MM.1S (cell line): ENCODE data around the gene RALA.

Experiments used
- DNase-seq: peaks from one replicate; pipeline ENCODE4 v3.0.0-alpha.2; 2015
- H2AFZ ChIP-seq: fragments of 300-600 bp; sonication (generic); 2 replicates; pipeline ENCODE4 v1.6.0; 2016; ENCODE audit warnings: antibody characterized with exemption, low read length
- H3F3A ChIP-seq: fragments of 300-600 bp; sonication (generic); 2 replicates; pipeline ENCODE4 v1.6.1; 2016; ENCODE audit warnings: mild to moderate bottlenecking, antibody characterized with exemption, low read length, moderate library complexity, mixed read lengths; ENCODE audit not compliant: insufficient read depth
- H3K27ac ChIP-seq: fragments of 300-600 bp; sonication (generic); 2 replicates; pipeline ENCODE4 v1.5.1; 2016; ENCODE audit warnings: mild to moderate bottlenecking, low read length
- H3K27me3 ChIP-seq: fragments of 300-600 bp; sonication (generic); replicated peaks from 2 replicates; pipeline ENCODE4 v1.6.0; 2016; ENCODE audit warnings: low read length; ENCODE audit not compliant: insufficient read depth
- H3K36me3 ChIP-seq: fragments of 300-600 bp; sonication (generic); replicated peaks from 2 replicates; pipeline ENCODE4 v1.6.1; 2016; ENCODE audit warnings: mild to moderate bottlenecking, low read length, mixed read lengths; ENCODE audit not compliant: insufficient read depth
- H3K4me1 ChIP-seq: fragments of 300-600 bp; sonication (generic); 2 replicates; pipeline ENCODE4 v1.6.1; 2016; ENCODE audit warnings: low read length, mixed read lengths
- H3K4me2 ChIP-seq: fragments of 300-600 bp; sonication (generic); 2 replicates; pipeline ENCODE4 v1.6.0; 2016; ENCODE audit warnings: low read depth, low read length
- H3K4me3 ChIP-seq: fragments of 300-600 bp; sonication (generic); 2 replicates; pipeline ENCODE4 v1.5.1; 2016; ENCODE audit warnings: low read length, mixed read lengths
- H3K79me2 ChIP-seq: fragments of 300-600 bp; sonication (generic); 2 replicates; pipeline ENCODE4 v1.6.1; 2016; ENCODE audit warnings: mixed run types, low read length, mixed read lengths
- H3K9ac ChIP-seq: fragments of 300-600 bp; sonication (generic); 2 replicates; pipeline ENCODE4 v1.6.1; 2016; ENCODE audit warnings: low read length, mixed read lengths
- H3K9me2 ChIP-seq: fragments of 300-600 bp; sonication (generic); replicated peaks from 2 replicates; pipeline ENCODE4 v1.6.1; 2016; ENCODE audit warnings: mild to moderate bottlenecking, low read length, mixed read lengths; ENCODE audit not compliant: insufficient read depth
- H3K9me3 ChIP-seq: fragments of 300-600 bp; sonication (generic); replicated peaks from 2 replicates; pipeline ENCODE4 v1.6.1; 2016; ENCODE audit warnings: mild to moderate bottlenecking, low read length, mixed read lengths; ENCODE audit not compliant: insufficient read depth
- H4K20me1 ChIP-seq: fragments of 300-600 bp; sonication (generic); 2 replicates; pipeline ENCODE4 v1.6.1; 2016; ENCODE audit warnings: mild to moderate bottlenecking, low read length, moderate library complexity, mixed read lengths; ENCODE audit not compliant: insufficient read depth
- CTCF ChIP-seq: fragments of 300-600 bp; sonication (generic); IDR thresholded peaks from 2 replicates; pipeline ENCODE4 v1.5.1; 2016; ENCODE audit warnings: antibody characterized with exemption, low read length, mixed read lengths
- EZH2 ChIP-seq: fragments of 300-600 bp; sonication (generic); optimal IDR thresholded peaks from 2 replicates; pipeline ENCODE3; 2017; ENCODE audit warnings: low read depth, mild to moderate bottlenecking, antibody characterized with exemption, low read length, mixed read lengths
- EZH2phosphoT487 ChIP-seq: fragments of 300-600 bp; sonication (generic); IDR thresholded peaks from 2 replicates; pipeline ENCODE4 v1.6.1; 2018; ENCODE audit warnings: antibody characterized with exemption, low read length

RALA gene

GRCh38 chr7:39651265-39651664 lies 27.9 kb downstream of the RALA start:
- no peak overlapping the region for H3K4me3 ChIP-seq
- no peaks in the 10 kb centered on the region for H3K9me3 ChIP-seq
- no peak overlapping the region for H3K27ac ChIP-seq
- peaks cover 6% of the 10 kb centered on the region for H3F3A ChIP-seq
- H3K36me3 ChIP-seq, result no peaks in the 10 kb centered on the region
- H3K4me1 ChIP-seq, result peaks cover 24% of the 10 kb centered on the region
- H3K4me2 ChIP-seq, result no peak overlapping the region
- no peak for DNase-seq
- H3K9ac ChIP-seq, result no peak overlapping the region
- H2AFZ ChIP-seq, result no peak overlapping the region
- no peaks in the 10 kb centered on the region for H4K20me1 ChIP-seq
- H3K27me3 ChIP-seq, result no peaks in the 10 kb centered on the region
- peaks cover 71% of the 10 kb centered on the region for H3K79me2 ChIP-seq
- no peaks in the 10 kb centered on the region for H3K9me2 ChIP-seq
- TF ChIP-seq EZH2phosphoT487, result no peak
- TF ChIP-seq EZH2, result no peak
- no peak for TF ChIP-seq CTCF

GRCh38 chr7:39656415-39656814 lies 33.0 kb downstream of the RALA start:
- no peaks in the 10 kb centered on the region for H4K20me1 ChIP-seq
- H3K27ac ChIP-seq, result peak overlapping the region; percentile 80
- H3K4me3 ChIP-seq, result no peak overlapping the region
- peaks cover 40% of the 10 kb centered on the region for H3K4me1 ChIP-seq
- no peaks in the 10 kb centered on the region for H3K9me3 ChIP-seq
- TF ChIP-seq CTCF (no peak), EZH2 (no peak), EZH2phosphoT487 (no peak)
- H2AFZ ChIP-seq, result no peak overlapping the region
- H3K79me2 ChIP-seq, result peaks cover 58% of the 10 kb centered on the region
- H3K36me3 ChIP-seq, result no peaks in the 10 kb centered on the region
- DNase-seq, result peak; percentile 75
- peaks cover 9% of the 10 kb centered on the region for H3F3A ChIP-seq
- no peaks in the 10 kb centered on the region for H3K27me3 ChIP-seq
- peak overlapping the region; percentile 34; the same call in 1 of the 2 replicates for H3K4me2 ChIP-seq
- peak overlapping the region; percentile 22; the same call in 1 of the 2 replicates for H3K9ac ChIP-seq
- no peaks in the 10 kb centered on the region for H3K9me2 ChIP-seq

GRCh38 chr7:39659356-39660013 lies 36.1 kb downstream of the RALA start:
- no peaks in the 10 kb centered on the region for H4K20me1 ChIP-seq
- TF ChIP-seq EZH2phosphoT487 (no peak), EZH2 (no peak), CTCF (no peak)

More at GRCh38 chr7:39659356-39660013, 36.1 kb downstream of the RALA start:
- Histone ChIP-seq H3K36me3 (no peaks in the 10 kb centered on the region), H3K27ac (no peak overlapping the region), H3K4me3 (no peak overlapping the region), H3K27me3 (no peaks in the 10 kb centered on the region), H3K9me2 (no peaks in the 10 kb centered on the region), H2AFZ (no peak overlapping the region), H3K79me2 (peaks cover 40% of the 10 kb centered on the region), H3K4me1 (peaks cover 40% of the 10 kb centered on the region), H3K9me3 (no peaks in the 10 kb centered on the region), H3F3A (peaks cover 9% of the 10 kb centered on the region), H3K4me2 (no peak overlapping the region), H3K9ac (no peak overlapping the region)
- DNase-seq, result no peak
